ENCODE results near the gene HES7.

DNA sequence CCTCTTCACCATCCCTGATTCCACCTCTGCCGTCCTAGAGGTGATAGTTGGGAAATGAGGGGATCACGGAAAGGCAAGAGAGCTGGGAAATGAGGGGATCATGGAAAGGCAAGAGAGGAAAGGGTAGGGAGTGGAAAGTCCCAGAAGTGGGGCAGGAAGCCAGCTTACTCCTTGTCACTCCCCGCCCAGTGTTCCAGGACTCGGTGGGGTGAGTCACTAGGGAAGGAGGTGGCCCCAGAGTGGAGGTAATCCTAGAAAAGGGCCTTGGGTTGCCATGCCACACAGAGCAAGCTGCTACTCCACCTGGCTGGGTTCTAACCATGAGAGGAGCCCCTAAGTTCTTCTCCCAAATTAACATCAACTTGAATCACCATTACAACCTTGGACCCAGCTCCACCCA lies 20.4 kb downstream of the HES7 start:
- TF ChIP-seq CTCF (IDR thresholded peaks at IDR 0.05) (no peak), POLR2A (IDR thresholded peaks at IDR 0.05) (no peak)
